ENCODE data around the gene PASK.
A peak's percentile ranks its signal among the peaks of the same experiment; 100 is the strongest.

The PASK gene

GRCh38 chr2:241064008-241064801 lies 85.1 kb downstream of the PASK start:
- peak; percentile 57 for DNase-seq

DNA sequence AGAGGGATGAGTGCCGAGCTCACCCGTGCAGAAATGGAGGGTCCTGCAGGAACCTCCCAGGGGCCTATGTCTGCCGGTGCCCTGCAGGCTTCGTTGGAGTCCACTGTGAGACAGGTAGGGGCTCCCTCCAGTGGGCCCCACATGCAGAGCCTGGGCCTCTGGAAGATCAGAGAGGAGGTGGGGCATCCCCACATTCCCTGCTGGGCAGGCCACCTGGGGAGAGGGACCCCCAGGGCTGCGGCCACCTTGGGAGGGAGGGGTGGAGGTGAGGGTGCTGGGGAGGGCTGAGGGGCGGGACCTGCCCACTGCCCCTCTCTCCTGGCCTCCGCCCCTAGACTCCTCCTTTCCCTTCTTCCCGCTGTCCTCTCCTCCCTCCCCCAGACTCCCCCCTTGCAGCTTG lies 85.7 kb downstream of the PASK start:
- no peak for DNase-seq

DNA sequence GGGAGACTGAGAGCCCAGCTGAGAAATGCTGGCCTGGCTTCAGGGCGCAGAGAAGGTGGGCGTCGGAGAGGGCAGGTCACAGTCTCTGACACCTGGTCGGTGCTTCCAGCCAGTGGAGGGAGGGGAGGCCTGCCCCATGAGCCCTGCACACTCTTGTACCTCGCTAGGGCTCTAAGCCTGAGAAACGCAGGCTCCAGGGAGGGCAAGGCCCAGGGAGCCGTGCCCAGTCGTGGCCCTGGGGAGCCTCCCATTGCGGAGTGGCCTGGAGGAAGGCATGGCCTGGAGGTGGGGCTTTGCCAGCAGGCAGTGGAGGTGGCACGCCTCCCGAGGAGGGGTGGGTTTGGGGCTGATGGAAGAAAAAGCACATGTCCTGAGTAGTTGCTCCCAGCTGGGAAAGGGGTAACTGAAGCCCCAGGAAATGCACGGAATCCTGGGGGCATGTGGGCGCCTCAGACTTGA lies 86.2 kb downstream of the PASK start:
- DNase-seq, result no peak

DNA sequence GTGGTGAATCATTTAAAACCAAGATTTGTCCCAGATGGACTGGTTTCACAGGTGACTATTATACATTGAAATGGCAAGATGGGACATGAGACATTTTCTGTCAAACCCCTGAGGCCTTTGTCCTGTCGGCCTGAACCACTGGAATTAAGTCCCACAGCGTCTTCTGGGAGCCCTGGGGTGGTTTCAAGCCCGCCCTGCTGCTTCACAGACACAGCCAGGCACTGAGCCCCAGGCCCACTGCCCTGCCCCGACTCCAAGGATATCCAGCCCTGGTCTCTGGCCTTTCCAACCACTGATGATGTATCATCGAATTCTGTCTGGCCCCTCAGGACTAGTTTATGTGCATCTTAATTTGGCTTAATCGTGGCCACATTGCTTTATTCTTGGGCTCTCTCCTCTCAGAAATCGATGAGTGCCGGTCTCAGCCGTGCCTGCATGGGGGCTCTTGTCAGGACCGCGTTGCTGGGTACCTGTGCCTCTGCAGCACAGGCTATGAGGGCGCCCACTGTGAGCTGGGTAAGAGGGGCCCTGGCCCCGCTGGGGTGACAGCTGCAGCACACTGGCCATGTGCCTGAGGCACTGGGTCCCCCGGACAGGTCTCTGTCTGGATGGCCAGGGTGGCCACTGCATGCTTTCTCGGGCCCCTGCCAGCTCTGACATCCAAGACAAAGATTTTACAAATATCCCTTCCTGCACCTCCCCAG lies 86.7 kb downstream of the PASK start:
- DNase-seq, result no peak

GRCh38 chr2:241061275-241061674 lies 88.0 kb downstream of the PASK start:
- no peak for DNase-seq

Data from CD4-positive, alpha-beta T cell treated with Interleukin-15 for 1 hour (primary cell).